Stimulated activated CD8-positive, alpha-beta memory T cell treated with anti-CD3 and anti-CD28 coated beads, Interleukin-15, amount 100 ng/mL, for 4 hours (primary cell): ENCODE measurements around the gene PLXDC1.
A peak's percentile ranks its signal among the peaks of the same experiment; 100 is the strongest.
"Not testable (repeated sequence)": the region's sequence is repeated elsewhere in the genome, so short reads cannot be mapped to it uniquely, and the experiment has no call there.

Experiments used
- DNase-seq, 2 donors: peaks; one replicate each; pipeline ENCODE4 v3.0.0-alpha.2; 2020; ENCODE audit warnings: low read depth in 2 of 2

The PLXDC1 gene

GRCh38 chr17:39155654-39156053 lies 4.2 kb upstream of the PLXDC1 start:
- no peak for DNase-seq

- DNase-seq = peak; percentile 79 to 85
Measured at GRCh38 chr17:39153599-39154051, 2.2 kb upstream of the PLXDC1 start.

GRCh38 chr17:39151943-39152818 lies 744 bp upstream of the PLXDC1 start:
- no peak for DNase-seq

GRCh38 chr17:39150795-39151149 lies 665 bp downstream of the PLXDC1 start:
- DNase-seq = no peak

- DNase-seq = no peak
Measured at GRCh38 chr17:39150104-39150634, 1.3 kb downstream of the PLXDC1 start.

GRCh38 chr17:39147221-39148185 lies 3.9 kb downstream of the PLXDC1 start:
- no peak for DNase-seq

- no peak for DNase-seq
Measured at GRCh38 chr17:39146273-39146672, 5.2 kb downstream of the PLXDC1 start.

- DNase-seq = no peak
Measured at GRCh38 chr17:39145143-39145542, 6.3 kb downstream of the PLXDC1 start.

GRCh38 chr17:39144416-39144840 lies 7.0 kb downstream of the PLXDC1 start:
- no peak for DNase-seq

- DNase-seq = no peak
Measured at GRCh38 chr17:39143552-39144093, 7.8 kb downstream of the PLXDC1 start.

- no peak for DNase-seq
Measured at GRCh38 chr17:39141915-39142664, 9.3 kb downstream of the PLXDC1 start.

- DNase-seq = no peak
Measured at GRCh38 chr17:39141294-39141693, 10.1 kb downstream of the PLXDC1 start.

GRCh38 chr17:39139561-39139960 lies 11.9 kb downstream of the PLXDC1 start:
- no peak for DNase-seq

- no peak for DNase-seq
Measured at GRCh38 chr17:39139161-39139511, 12.3 kb downstream of the PLXDC1 start.

- no peak for DNase-seq
Measured at GRCh38 chr17:39138431-39139160, 12.8 kb downstream of the PLXDC1 start.

- no peak for DNase-seq
Measured at GRCh38 chr17:39134878-39135277, 16.6 kb downstream of the PLXDC1 start.

GRCh38 chr17:39132192-39132610 lies 19.2 kb downstream of the PLXDC1 start:
- no peak for DNase-seq

- no peak for DNase-seq
Measured at GRCh38 chr17:39131616-39132015, 19.8 kb downstream of the PLXDC1 start.

GRCh38 chr17:39130205-39130604 lies 21.2 kb downstream of the PLXDC1 start:
- DNase-seq = no peak

GRCh38 chr17:39129544-39129943 lies 21.9 kb downstream of the PLXDC1 start:
- DNase-seq = not testable (repeated sequence)

- DNase-seq = no peak
Measured at GRCh38 chr17:39126436-39126835, 25.0 kb downstream of the PLXDC1 start.
